ENCODE results near the gene TMEM235.

The TMEM235 gene

DNA sequence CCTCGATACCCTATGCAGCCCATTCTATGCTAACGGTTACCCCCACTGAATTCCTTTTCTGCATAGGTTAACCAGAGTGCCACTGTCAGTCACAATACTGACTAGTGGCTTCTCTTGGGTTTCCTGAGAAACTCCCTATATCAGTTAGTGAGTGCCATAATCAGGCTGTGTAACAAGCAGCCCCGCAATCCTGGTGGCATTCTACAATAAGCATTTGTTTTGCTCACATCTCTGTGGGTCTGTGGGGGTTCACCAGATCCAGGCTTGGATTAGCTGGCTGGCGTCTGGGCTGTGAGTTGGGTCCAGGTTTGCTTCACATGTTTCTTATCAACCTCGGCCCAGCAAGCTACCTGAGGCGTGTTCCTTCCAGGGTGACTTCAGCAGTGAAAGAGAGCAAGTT lies 42.4 kb downstream of the TMEM235 start:
- FAIRE-seq: no peak

DNA sequence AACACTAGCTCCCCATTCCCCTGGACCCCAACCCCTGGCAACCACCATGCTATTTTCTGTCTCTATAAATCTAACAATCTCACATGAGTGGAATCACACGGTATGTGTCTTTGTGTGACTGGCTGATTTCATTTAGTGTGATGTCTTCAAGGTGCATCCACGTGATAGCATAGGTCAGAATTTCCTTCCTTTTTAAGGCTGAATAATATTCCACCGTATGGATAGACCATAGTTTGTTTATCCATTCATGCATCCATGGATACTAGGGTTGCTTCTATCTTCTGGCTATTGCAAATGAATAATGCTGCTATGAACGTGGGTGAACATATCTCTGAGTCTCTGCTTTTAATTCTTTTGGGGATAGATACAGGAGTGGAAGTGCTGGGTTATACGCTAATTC lies 43.9 kb downstream of the TMEM235 start:
- FAIRE-seq: no peak

DNA sequence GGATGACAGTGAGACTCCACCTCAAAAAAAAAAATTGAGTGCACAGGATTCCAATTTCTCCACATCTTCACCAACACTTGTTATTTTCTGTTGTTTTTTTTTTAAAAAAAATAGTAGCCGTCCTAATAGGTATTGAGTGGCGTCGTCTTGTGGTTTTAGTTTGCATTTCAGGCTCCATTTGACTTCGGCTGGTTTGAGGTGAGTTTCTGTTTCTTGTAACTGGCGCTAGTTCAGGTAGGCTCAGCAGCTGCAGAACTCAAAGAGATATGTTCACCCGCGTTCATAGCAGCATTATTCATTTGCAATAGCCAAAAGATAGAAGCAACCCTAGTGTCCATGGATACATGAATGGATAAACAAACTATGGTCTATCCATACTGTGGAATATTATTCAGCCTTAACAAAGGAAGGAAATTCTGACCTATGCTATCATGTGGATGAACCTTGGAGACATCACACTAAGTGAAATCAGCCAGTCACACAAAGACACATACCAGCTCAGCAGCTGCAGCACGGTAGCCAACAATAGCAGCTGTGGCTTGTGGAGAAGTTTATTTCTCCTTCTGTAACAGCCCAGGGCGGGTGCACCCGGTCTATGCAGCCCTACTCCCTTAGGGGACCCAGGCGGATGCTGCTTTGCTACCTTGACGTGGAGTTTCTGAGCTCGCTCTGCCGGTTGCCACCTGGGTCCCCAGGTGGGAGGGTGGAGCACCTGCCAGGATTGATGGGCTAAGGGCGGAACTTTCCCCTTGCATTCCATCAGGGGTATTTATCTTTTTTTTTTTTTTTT lies 44.9 kb downstream of the TMEM235 start:
- no peak for FAIRE-seq

DNA sequence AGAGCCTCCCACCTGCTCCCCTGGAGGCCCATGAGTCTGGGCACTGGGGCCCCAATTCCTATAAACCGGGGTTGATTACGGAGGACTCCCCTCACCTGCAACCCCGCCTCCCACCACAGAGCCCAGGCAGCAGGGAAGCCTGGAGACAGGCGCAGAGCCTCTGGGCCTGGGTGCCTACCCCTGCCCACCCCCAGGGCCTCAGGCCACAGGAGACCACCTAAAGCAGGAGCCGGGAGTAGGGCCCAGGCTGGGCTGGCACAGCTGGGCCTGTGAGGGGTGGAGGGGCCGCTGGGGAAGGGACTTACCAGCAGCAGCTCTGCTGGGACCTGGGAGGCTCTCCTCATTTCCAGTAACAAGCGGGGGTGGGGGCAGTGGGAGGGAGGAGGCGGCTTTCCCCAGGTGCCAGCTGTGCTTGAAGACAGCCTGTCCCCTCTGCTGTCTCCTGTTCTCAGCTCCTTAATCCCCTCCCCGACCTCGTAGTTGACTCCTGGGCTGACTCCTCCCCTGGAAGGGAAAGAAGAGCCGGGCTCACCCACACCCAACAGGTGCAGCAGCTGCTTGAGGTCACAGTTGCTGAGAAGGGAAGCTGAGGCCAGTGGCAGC lies 46.8 kb downstream of the TMEM235 start:
- no peak for FAIRE-seq

DNA sequence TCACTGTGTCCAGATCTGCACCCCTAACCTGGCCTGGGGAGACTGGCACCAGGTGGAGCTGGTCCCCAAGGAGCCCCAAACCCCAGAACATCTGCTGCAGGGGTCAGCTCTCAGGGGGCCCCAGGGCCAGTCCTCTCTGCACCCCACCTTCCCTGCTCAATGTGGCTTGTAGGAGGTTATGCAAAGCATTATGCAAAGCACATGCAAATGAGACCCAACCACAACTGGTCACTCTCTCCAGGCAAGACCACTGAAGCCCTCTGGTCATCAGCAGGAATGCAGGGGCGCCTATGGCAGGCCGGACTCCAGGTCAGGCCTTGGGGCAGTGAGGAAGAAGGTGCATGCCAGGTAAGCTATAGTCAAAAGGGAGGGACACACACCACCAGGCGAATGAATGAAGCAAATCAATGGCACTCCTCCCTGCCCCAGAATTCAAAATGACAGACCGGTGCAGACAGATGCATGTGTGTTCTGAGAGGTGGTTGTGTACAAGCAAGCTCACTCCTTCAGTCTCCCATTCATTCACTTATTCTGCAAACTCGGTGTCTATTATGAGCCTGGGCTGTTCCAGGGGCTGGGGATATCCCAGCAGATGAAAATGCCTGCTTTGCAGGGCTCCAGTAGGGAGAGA lies 48.0 kb downstream of the TMEM235 start:
- FAIRE-seq: no peak

DNA sequence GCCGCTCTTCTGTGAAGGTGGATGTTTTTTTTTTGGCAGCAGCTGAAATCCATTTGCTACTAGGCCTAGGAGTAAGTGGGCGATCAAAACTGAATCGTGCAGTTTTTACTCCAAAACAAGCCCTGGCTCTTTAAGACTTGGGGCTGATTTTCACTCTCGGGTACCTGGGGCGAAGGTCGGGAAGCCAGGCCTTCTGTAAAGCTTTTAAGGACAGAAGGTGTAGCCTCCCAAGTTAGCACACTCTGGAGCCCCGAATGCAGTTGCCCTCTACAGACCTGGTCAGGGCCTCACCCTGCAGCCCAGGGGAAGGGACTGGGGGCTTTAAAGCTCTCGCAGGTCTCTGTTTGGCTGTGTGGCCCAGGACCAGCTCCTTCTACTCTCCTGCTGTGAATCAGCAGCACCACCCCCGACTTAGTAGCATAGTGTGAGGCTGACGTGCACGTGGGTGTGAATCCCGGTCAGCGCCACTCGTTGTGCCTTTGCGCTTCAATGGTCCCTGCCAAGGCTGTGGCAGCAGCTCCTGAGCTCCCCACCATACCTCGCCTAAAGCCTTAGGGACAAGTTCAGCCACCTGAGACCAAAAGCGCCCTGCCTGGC lies 49.9 kb downstream of the TMEM235 start:
- no peak for FAIRE-seq

DNA sequence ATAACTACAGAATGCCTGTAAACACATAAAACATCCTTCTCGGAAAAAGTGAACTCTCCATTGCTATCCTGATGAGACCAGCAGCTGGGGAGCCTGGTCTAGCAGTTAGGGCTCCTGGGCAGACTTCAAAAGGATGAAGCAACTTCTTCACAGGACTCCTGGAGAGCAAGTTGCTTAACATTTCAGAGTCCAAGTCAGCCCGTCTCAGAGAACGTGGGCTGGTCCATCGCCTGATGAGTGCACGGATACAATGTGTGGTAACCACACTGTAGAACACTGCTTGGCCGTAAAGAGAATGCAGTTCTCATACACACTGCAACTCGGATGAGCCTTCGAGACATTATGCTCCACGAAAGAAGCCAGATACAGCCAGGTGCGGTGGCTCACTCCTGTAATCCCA lies 52.7 kb downstream of the TMEM235 start:
- FAIRE-seq: no peak

DNA sequence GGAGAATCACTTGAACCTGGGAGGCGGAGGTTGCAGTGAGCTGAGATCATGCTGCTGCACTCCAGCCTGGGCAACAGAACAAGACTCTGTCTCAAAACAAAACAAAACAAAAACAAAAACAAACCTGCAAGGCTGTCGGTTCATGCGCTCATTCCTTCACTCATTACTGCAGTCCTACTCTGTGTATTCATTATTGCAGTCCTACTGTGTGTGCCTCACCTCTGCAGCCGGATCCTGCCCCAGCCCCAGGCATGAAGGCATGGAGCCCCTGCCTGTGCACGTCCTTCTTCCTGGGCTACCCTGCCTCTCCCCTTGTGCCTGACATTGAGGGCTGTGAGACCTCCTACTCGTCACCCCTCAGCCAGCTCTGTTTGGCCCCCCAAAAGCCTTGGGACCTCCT lies 57.6 kb downstream of the TMEM235 start:
- no peak for FAIRE-seq

DNA sequence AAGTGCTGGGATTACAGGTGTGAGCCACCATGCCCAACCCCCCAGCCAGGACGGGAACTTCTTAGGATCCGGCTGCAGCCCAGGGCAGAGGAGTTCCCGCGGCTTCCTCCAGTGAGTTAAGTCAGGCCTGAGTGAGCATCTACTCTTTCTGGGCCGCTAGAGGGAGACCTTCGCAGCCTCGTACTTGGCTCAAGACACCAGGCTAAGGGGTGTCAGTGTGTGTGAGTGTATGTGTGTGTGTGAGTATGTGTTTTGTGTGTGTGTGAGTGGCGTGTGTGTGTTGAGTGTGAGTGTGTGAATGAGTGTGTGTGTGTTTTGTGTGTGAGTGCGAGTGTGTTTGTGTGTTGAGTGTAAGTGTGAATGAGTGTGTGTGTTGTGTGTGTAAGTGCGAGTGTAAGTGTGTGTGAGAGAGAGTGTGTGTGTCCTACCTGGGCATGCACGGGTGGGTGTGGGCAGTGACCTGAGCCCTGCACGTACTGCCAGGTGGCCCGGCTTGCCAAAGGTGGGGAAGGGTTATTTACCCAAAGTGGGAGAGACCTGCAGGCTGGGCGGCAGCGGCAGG lies 58.5 kb downstream of the TMEM235 start:
- FAIRE-seq: no peak

All from islet of Langerhans (tissue), 1 donor.